Measurements from ENCODE around the gene GTF2H1.

Gene GTF2H1

GRCh38 chr11:18294862-18295261, 27.5 kb upstream of the GTF2H1 start:
- H3K4me3 ChIP-seq (ENCODE audit: control insufficient read depth, low read depth, low read length), result no peak overlapping the region
- no peak for DNase-seq (ENCODE audit: low read depth)
- TF ChIP-seq CTCF (IDR thresholded peaks at IDR 0.05; ENCODE audit: control insufficient read depth, insufficient read depth, low read depth, low read length, missing control alignments), result no peak

GRCh38 chr11:18295316-18295715, 27.1 kb upstream of the GTF2H1 start:
- no peak for DNase-seq (ENCODE audit: low read depth)

GRCh38 chr11:18299721-18300120, 22.6 kb upstream of the GTF2H1 start:
- H3K4me3 ChIP-seq (ENCODE audit: control insufficient read depth, low read depth, low read length), result no peak overlapping the region
- no peak for DNase-seq (ENCODE audit: low read depth)
- TF ChIP-seq CTCF (IDR thresholded peaks at IDR 0.05; ENCODE audit: control insufficient read depth, insufficient read depth, low read depth, low read length, missing control alignments), result no peak

More at GRCh38 chr11:18295316-18295715, 27.1 kb upstream of the GTF2H1 start:
- H3K4me3 ChIP-seq (ENCODE audit: control insufficient read depth, low read depth, low read length), result no peak overlapping the region
- TF ChIP-seq CTCF (IDR thresholded peaks at IDR 0.05; ENCODE audit: control insufficient read depth, insufficient read depth, low read depth, low read length, missing control alignments), result no peak

GRCh38 chr11:18304745-18305144, 17.6 kb upstream of the GTF2H1 start:
- DNase-seq (ENCODE audit: low read depth), result no peak
- H3K4me3 ChIP-seq (ENCODE audit: control insufficient read depth, low read depth, low read length), result no peak overlapping the region
- no peak for TF ChIP-seq CTCF (IDR thresholded peaks at IDR 0.05; ENCODE audit: control insufficient read depth, insufficient read depth, low read depth, low read length, missing control alignments)

- no peak for TF ChIP-seq CTCF (IDR thresholded peaks at IDR 0.05; ENCODE audit: control insufficient read depth, insufficient read depth, low read depth, low read length, missing control alignments)
- no peak for DNase-seq (ENCODE audit: low read depth)
- H3K4me3 ChIP-seq (ENCODE audit: control insufficient read depth, low read depth, low read length), result no peak overlapping the region
These were observed 14.8 kb upstream of the GTF2H1 start for GRCh38 chr11:18307461-18308139.

GRCh38 chr11:18308242-18308641, 14.1 kb upstream of the GTF2H1 start:
- no peak for DNase-seq (ENCODE audit: low read depth)
- TF ChIP-seq CTCF (IDR thresholded peaks at IDR 0.05; ENCODE audit: control insufficient read depth, insufficient read depth, low read depth, low read length, missing control alignments), result no peak
- H3K4me3 ChIP-seq (ENCODE audit: control insufficient read depth, low read depth, low read length), result no peak overlapping the region
